CD4-positive, alpha-beta T cell (primary cell): ENCODE results near the gene SMYD3. TPM values are rescaled to one million over a fixed set of nuclear protein-coding genes. Genes with fewer than 3 reads are reported as not detected.
A peak's percentile ranks its signal among the peaks of the same experiment; 100 is the strongest.

Experiments used
- ATAC-seq: fragments of 200-7000 bp; cut with Tn5 transposase; one replicate; pipeline ENCODE4 v1.10.0; 2022; ENCODE audit warnings: mild to moderate bottlenecking; ENCODE audit not compliant: poor library complexity
- CTCF ChIA-PET: fragments of 350-600 bp; sonication (Branson Sonifier 250); formaldehyde crosslinking; loops from one replicate; lab custom pipeline; 2021; ENCODE audit warnings: antibody characterized with exemption, inconsistent platforms; lab: Charles Lee
- POLR2A ChIA-PET: fragments of 350-600 bp; sonication (Branson Sonifier 250); formaldehyde crosslinking; loops from one replicate; lab custom pipeline; 2021; ENCODE audit warnings: antibody characterized with exemption, inconsistent platforms; lab: Charles Lee
- DNase-seq, 14 experiments: peaks; one replicate each; pipeline ENCODE4 v3.0.0-alpha.2; 2013 to 2020; ENCODE audit warnings: mixed read lengths in 2 of 14
- H3K27ac ChIP-seq, 2 donors: one replicate each; pipeline versions ENCODE4 v1.5.1 to v1.7.0; 2013; ENCODE audit warnings: low read length in 2 of 2, low read depth in 1 of 2, mild to moderate bottlenecking in 1 of 2
- H3K27me3 ChIP-seq, 2 experiments: 1 replicate in 1 of 2; 2 replicates in 1 of 2; pipeline versions ENCODE4 v1.6.1 to v1.7.0; 2013; ENCODE audit warnings: low read length in 2 of 2, control low read depth in 1 of 2, mild to moderate bottlenecking in 1 of 2, moderate library complexity in 1 of 2; ENCODE audit not compliant: insufficient read depth in 2 of 2, control insufficient read depth in 1 of 2
- H3K36me3 ChIP-seq: one replicate; pipeline ENCODE4 v1.6.1; 2013; ENCODE audit warnings: low read length, control low read depth; ENCODE audit not compliant: insufficient read depth
- H3K4me1 ChIP-seq: one replicate; pipeline ENCODE4 v1.6.1; 2013; ENCODE audit warnings: low read length, control low read depth; ENCODE audit not compliant: insufficient read depth
- H3K4me3 ChIP-seq: one replicate; pipeline ENCODE4 v1.5.1; 2013; ENCODE audit warnings: mild to moderate bottlenecking, low read length, moderate library complexity
- H3K9me3 ChIP-seq, 2 experiments: 1 replicate in 1 of 2; 2 replicates in 1 of 2; pipeline versions ENCODE4 v1.6.1 to v1.7.0; 2013; ENCODE audit warnings: low read length in 2 of 2, mild to moderate bottlenecking in 2 of 2, control low read depth in 1 of 2, moderate library complexity in 1 of 2; ENCODE audit not compliant: control insufficient read depth in 1 of 2, insufficient read depth in 1 of 2
- H3K27ac Mint-ChIP-seq: one replicate; pipeline ENCODE4 v1.8.0; 2020; ENCODE audit warnings: mixed read lengths
- H3K27me3 Mint-ChIP-seq: one replicate; pipeline ENCODE4 v1.8.0; 2021; ENCODE audit warnings: mixed read lengths
- H3K36me3 Mint-ChIP-seq: one replicate; pipeline ENCODE4 v1.8.0; 2021; ENCODE audit warnings: low read depth, mixed read lengths
- H3K4me1 Mint-ChIP-seq: one replicate; pipeline ENCODE4 v1.8.0; 2021; ENCODE audit warnings: low read depth, mixed read lengths
- H3K4me3 Mint-ChIP-seq: one replicate; pipeline ENCODE4 v1.8.0; 2020; ENCODE audit warnings: mild to moderate bottlenecking, mixed read lengths
- H3K9me3 Mint-ChIP-seq: one replicate; pipeline ENCODE4 v1.8.0; 2020; ENCODE audit warnings: mixed read lengths
- CTCF ChIP-seq: fragments of 200-600 bp; IDR thresholded peaks from one replicate; pipeline ENCODE4 v1.8.0; 2022; ENCODE audit warnings: antibody characterized with exemption, mild to moderate bottlenecking
- intact Hi-C, 2 experiments: fragments of 100-400 bp; cut with DNase I in 1 of 2; cut with micrococcal nuclease in 1 of 2; formaldehyde crosslinking; loops; one replicate each; pipeline versions ENCODE4 v1.15.1 to v1.9.0; 2023 to 2025; cut with DNase I, micrococcal nuclease
- total RNA-seq, 174 experiments: library from RNA in 2 of 174; stranded (reverse) in 2 of 174; gene quantifications; one replicate each; pipeline ENCODE4 v1.2.3 and lab custom pipeline; 2021 to 2026

SMYD3 gene
- total RNA-seq, 2 experiments from 2014 or later, result 18.8 to 19.6 TPM

GRCh38 chr1:246158131-246158530 lies 348.9 kb downstream of the SMYD3 start:
- DNase-seq (no peak), ATAC-seq (no peak)
- H3K36me3 Mint-ChIP-seq, result peaks cover 12% of the 10 kb centered on the region
- Histone ChIP-seq H3K9me3 (no peaks in the 10 kb centered on the region), H3K27ac (no peak overlapping the region), H3K4me3 (no peak overlapping the region), H3K27me3 (no peaks in the 10 kb centered on the region), H3K4me1 (no peaks in the 10 kb centered on the region), H3K36me3 (peaks cover 2% of the 10 kb centered on the region)
- intact Hi-C loops, result no loop called here
- ChIA-PET CTCF (no interaction called here), POLR2A (no interaction called here)
- no peak for TF ChIP-seq CTCF
- H3K4me3 Mint-ChIP-seq, result no peak overlapping the region
- H3K4me1 Mint-ChIP-seq, result no peaks in the 10 kb centered on the region
- H3K27me3 Mint-ChIP-seq, result no peaks in the 10 kb centered on the region
- H3K27ac Mint-ChIP-seq, result no peak overlapping the region
- H3K9me3 Mint-ChIP-seq, result no peaks in the 10 kb centered on the region

GRCh38 chr1:246157516-246157915 lies 349.6 kb downstream of the SMYD3 start:
- Histone ChIP-seq H3K9me3 (no peaks in the 10 kb centered on the region), H3K27me3 (no peaks in the 10 kb centered on the region), H3K4me3 (no peak overlapping the region), H3K27ac (no peak overlapping the region), H3K36me3 (peaks cover 2% of the 10 kb centered on the region), H3K4me1 (no peaks in the 10 kb centered on the region)
- Mint-ChIP-seq H3K9me3 (no peaks in the 10 kb centered on the region), H3K4me1 (no peaks in the 10 kb centered on the region), H3K27me3 (no peaks in the 10 kb centered on the region), H3K36me3 (peaks cover 12% of the 10 kb centered on the region), H3K27ac (no peak overlapping the region), H3K4me3 (no peak overlapping the region)
- DNase-seq (peak in 1 of 14 experiments; percentile 1), ATAC-seq (no peak)
- CTCF ChIA-PET, result no interaction called here
- intact Hi-C loops, result no loop called here
- POLR2A ChIA-PET, result no interaction called here
- TF ChIP-seq CTCF, result no peak

- Mint-ChIP-seq H3K27ac (no peak overlapping the region), H3K9me3 (no peaks in the 10 kb centered on the region), H3K27me3 (no peaks in the 10 kb centered on the region), H3K36me3 (peaks cover 9% of the 10 kb centered on the region), H3K4me3 (no peak overlapping the region), H3K4me1 (no peaks in the 10 kb centered on the region)
- no peak for DNase-seq
- intact Hi-C loops, result no loop called here
- ChIA-PET CTCF (no interaction called here), POLR2A (no interaction called here)
- ATAC-seq, result no peak
- Histone ChIP-seq H3K27me3 (no peaks in the 10 kb centered on the region), H3K4me3 (no peak overlapping the region), H3K27ac (no peak overlapping the region), H3K4me1 (no peaks in the 10 kb centered on the region), H3K36me3 (peaks cover 2% of the 10 kb centered on the region), H3K9me3 (no peaks in the 10 kb centered on the region)
- no peak for TF ChIP-seq CTCF
Measured at GRCh38 chr1:246156847-246157246, 350.2 kb downstream of the SMYD3 start.
